GM12891 (cell line): ENCODE measurements around the gene PCSK5.

ENCODE experiments used
- PAX5 ChIP-seq: IDR thresholded peaks from 2 replicates; pipeline ENCODE4 v1.6.1; 2011; ENCODE audit warnings: low read length, moderate library complexity, mild to moderate bottlenecking; ENCODE audit not compliant: insufficient read depth, severe bottlenecking
- POLR2A ChIP-seq: IDR thresholded peaks from 2 replicates; pipeline ENCODE4 v1.6.1; 2011; ENCODE audit warnings: low read depth, low read length, control low read depth
- POLR2AphosphoS5 ChIP-seq: IDR thresholded peaks from 2 replicates; pipeline ENCODE4 v1.6.1; 2011; ENCODE audit warnings: low read depth, low read length, control low read depth
- SPI1 ChIP-seq: IDR thresholded peaks from 2 replicates; pipeline ENCODE4 v1.6.1; 2011; ENCODE audit warnings: low read depth, low read length, control low read depth
- TAF1 ChIP-seq: IDR thresholded peaks from 2 replicates; pipeline ENCODE4 v1.6.1; 2011; ENCODE audit warnings: low read depth, low read length, control low read depth

GRCh38 chr9:76200315-76200714 lies 309.8 kb downstream of the PCSK5 start:
- TF ChIP-seq SPI1 (no peak), POLR2A (no peak), PAX5 (no peak), POLR2AphosphoS5 (no peak), TAF1 (no peak)
